Stimulated activated CD8-positive, alpha-beta memory T cell treated with anti-CD3 and anti-CD28 coated beads, Interleukin-12 subunit alpha, Interleukin-12 subunit beta, amount 100 ng/mL, for 4 hours (primary cell): ENCODE results near the gene RNF225.
"Not testable (repeated sequence)": the region's sequence is repeated elsewhere in the genome, so short reads cannot be mapped to it uniquely, and the experiment has no call there.

Source experiments
- DNase-seq: peaks from one replicate; pipeline ENCODE4 v3.0.0-alpha.2; 2020; ENCODE audit warnings: low read depth

RNF225 gene

GRCh38 chr19:58387338-58388174 is 7.9 kb upstream of the RNF225 start:
- no peak for DNase-seq

- DNase-seq: no peak
These were observed 7.3 kb upstream of the RNF225 start for GRCh38 chr19:58388175-58388526.

- no peak for DNase-seq
These were observed 2.3 kb upstream of the RNF225 start for GRCh38 chr19:58392945-58393724.

- DNase-seq: no peak
These were observed 1.8 kb upstream of the RNF225 start for GRCh38 chr19:58393725-58394033.

- no peak for DNase-seq
These were observed 636 bp upstream of the RNF225 start for GRCh38 chr19:58394821-58395219.

- DNase-seq: no peak
These were observed 647 bp downstream of the RNF225 start for GRCh38 chr19:58395979-58396627.

- DNase-seq: no peak
These were observed 1.5 kb downstream of the RNF225 start for GRCh38 chr19:58396691-58397532.

- DNase-seq: no peak
These were observed 2.1 kb downstream of the RNF225 start for GRCh38 chr19:58397533-58398037.

GRCh38 chr19:58398087-58398486 is 2.6 kb downstream of the RNF225 start:
- no peak for DNase-seq

- no peak for DNase-seq
These were observed 3.1 kb downstream of the RNF225 start for GRCh38 chr19:58398545-58398944.

- DNase-seq: no peak
These were observed 4.4 kb downstream of the RNF225 start for GRCh38 chr19:58399903-58400302.

GRCh38 chr19:58400316-58400915 is 5.0 kb downstream of the RNF225 start:
- DNase-seq: no peak

GRCh38 chr19:58400916-58401839 is 5.7 kb downstream of the RNF225 start:
- DNase-seq: peak; percentile 97

GRCh38 chr19:58401840-58402421 is 6.5 kb downstream of the RNF225 start:
- no peak for DNase-seq

- not testable (repeated sequence) for DNase-seq
These were observed 8.5 kb downstream of the RNF225 start for GRCh38 chr19:58403920-58404478.

- DNase-seq: no peak
These were observed 11.6 kb downstream of the RNF225 start for GRCh38 chr19:58406818-58407657.

GRCh38 chr19:58407658-58408151 is 12.2 kb downstream of the RNF225 start:
- DNase-seq: no peak
